ENCODE data around the gene COMMD7.

The COMMD7 gene

DNA sequence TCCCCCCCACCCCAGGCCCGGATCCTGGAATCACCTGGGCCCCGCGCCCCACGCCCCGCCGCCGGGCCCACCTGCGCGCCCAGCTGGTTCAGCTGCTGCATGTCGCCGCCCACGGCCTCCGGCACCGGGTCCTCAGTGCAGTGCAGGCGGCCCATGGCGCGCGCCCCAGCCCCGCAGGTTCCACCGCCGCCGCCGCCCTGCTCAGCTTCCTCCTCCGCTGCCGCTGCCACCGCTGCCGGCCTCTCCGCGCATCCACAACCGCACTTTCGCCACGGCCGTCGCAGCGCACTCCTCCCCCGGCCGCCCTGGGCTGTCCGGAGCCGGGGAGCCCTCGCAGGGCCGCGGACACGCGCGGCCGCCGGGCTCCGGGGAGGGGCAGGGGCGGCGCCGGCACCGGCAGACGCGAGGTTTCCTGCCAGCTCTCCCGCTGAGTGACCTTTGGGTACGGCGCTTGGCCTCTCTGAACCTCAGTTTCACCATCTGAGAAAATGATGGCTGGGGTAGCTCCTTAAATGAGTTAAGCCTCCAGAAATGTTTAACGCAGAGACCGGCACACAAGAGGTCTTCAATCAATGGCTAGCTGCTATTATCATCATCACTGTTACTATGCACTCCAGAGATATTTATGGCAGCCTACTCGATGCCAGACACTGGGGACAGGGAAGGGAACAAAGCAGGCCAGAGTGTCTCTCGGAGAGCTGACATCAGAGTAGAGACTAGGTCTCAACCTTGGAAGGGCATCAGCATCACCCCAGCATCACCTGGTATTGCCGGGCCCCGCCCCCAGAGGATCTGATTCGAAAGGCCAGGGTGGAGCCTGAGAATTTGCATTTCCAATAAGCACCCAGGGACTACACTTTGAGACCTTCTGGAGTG, at the start of gene COMMD7:
Gene COMMD7, minus strand, starts transcription at position 231 of the 876 bp plus-strand sequence. Its CDS starts 76 bp downstream, at position 155.
- TF ChIP-seq, protein P1, sequence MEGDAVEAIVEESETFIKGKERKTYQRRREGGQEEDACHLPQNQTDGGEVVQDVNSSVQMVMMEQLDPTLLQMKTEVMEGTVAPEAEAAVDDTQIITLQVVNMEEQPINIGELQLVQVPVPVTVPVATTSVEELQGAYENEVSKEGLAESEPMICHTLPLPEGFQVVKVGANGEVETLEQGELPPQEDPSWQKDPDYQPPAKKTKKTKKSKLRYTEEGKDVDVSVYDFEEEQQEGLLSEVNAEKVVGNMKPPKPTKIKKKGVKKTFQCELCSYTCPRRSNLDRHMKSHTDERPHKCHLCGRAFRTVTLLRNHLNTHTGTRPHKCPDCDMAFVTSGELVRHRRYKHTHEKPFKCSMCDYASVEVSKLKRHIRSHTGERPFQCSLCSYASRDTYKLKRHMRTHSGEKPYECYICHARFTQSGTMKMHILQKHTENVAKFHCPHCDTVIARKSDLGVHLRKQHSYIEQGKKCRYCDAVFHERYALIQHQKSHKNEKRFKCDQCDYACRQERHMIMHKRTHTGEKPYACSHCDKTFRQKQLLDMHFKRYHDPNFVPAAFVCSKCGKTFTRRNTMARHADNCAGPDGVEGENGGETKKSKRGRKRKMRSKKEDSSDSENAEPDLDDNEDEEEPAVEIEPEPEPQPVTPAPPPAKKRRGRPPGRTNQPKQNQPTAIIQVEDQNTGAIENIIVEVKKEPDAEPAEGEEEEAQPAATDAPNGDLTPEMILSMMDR (IDR thresholded peaks at IDR 0.05; ENCODE audit: low read depth, low read length), result no peak
- H3K4me3 ChIP-seq (ENCODE audit: low read depth, low read length), result peak within 1 kb of the TSS; percentile 73

DNA sequence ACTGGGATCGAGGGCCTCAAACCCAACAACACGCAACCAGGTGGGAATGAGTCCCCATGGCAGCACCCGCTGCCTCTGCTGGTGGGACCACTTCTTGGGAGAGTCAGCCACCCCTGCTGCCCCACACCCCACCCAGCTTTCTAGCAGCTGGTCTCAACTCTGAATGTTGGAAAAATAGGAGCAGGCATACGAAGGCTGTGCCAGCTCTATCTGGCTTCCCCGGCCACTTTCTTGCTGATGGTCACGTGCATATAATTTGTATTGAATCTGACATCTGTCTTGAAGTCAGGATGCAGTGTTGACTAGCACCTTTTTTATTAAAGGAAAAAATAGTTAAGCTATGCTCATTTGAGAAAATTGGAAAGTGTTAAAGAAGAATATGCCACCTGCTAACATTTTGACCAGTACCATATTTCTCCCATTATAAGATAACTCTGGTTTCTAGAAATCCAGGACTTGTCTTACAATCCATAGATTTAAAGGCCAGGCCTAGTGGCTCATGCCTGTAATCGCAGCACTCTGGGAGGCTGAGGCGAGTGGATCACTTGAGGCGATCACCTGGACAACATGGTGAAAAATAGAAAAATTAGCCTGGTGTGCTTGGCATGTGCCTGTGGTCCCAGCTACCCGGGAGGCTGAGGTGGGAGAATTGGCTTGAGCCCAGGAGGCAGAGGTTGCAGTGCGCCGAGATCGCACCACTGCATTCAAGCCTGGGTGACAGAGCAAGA, 49.6 kb upstream of the COMMD7 start:
- H3K4me3 ChIP-seq (ENCODE audit: low read depth, low read length), result no peak overlapping the region
- TF ChIP-seq, protein P1 (IDR thresholded peaks at IDR 0.05; ENCODE audit: low read depth, low read length), result no peak

DNA sequence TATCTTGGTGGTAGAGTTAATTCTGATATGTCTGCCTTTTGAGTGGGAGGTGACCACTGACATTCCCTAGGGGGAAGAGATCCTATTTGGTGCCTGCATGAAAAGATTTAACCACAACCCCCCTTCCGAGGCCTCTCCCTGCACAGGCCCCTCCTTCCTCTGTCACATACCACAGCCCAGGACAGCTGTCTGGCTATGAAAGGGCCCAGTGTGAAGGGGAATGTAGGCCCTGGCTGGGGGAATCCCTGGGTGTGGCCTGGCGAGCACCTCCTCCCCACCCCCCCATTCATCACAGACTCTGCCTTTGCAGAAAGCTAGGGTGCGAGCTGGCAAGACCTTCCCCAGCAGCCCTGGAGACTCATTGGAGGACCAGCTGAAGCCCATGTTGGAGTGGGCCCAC, 49.0 kb upstream of the COMMD7 start:
- no peak overlapping the region for H3K4me3 ChIP-seq (ENCODE audit: low read depth, low read length)

DNA sequence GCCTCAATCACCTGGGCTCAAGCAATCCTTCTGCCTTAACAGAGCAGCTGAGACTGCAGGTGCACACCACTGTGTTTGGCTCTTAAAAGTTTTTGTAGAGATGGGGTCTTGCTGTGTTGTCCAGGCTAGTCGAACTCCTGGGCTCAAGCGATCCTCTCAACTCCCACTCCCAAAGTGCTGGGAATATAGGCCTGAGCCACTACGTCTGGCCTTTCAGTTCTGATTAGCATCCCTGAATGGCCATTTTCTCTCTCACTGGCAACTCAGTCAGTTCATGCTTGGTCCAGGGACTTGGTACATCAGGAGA, 47.4 kb upstream of the COMMD7 start:
- TF ChIP-seq, protein P1 (IDR thresholded peaks at IDR 0.05; ENCODE audit: low read depth, low read length), result no peak
- H3K4me3 ChIP-seq (ENCODE audit: low read depth, low read length), result no peak overlapping the region

More for the DNA sequence above, 49.0 kb upstream of the COMMD7 start:
- TF ChIP-seq, protein P1 (IDR thresholded peaks at IDR 0.05; ENCODE audit: low read depth, low read length), result no peak

DNA sequence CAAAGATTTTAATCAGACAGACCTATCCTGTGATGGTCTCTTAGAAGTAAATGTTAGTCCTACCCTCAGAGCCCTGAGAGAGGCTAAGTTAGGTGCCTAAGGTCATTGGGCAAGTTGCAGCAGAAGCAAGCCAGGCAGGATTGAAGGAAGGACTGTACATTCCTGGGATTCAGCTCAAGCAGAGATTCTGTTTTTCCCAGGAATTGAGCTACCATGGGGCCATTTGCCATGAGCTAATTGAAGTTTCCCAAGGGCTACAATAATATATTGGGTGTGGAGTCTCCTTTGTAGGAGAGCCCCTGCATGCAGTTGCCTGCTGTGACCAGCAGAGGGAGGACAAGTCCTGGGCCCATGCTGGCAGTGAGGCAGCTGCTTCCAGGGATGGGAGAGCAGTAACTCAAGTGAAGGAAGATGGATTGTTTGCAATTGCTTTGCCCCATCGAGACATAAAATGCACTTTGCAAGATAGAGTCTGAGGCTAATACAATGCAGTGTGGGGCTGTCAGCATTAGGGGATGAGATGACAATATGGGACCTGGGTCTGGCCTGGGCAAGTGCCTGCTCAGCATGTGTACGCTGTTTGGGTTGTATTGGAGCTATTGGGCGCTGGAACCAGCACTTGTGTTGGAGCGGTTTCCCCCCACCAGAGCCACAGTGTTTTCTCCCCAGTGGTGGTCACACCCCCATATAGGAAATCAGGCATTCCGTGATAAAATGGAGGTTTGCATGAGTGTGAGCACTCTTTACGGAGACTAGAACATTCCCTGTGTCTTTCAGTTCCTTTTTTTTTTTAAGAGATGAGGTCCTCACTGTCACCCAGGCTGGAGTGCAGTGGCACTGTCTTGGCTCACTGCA, 46.9 kb upstream of the COMMD7 start:
- TF ChIP-seq, protein P1 (IDR thresholded peaks at IDR 0.05; ENCODE audit: low read depth, low read length), result peak; percentile 100
- H3K4me3 ChIP-seq (ENCODE audit: low read depth, low read length), result no peak overlapping the region

DNA sequence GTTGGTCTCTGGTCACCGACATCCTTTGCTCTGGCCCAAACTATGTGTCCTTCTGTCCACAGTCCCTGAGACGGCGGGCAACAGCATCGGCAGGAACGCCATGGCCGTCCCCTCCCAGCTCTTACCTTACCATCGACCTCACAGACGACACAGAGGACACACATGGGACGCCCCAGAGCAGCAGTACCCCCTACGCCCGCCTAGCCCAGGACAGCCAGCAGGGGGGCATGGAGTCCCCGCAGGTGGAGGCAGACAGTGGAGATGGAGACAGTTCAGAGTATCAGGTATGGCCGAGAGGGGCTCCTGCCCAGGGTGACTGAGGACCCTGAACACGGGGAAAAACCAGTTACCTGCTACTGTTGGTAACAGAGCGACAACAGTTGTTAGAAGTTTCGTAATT, 43.9 kb upstream of the COMMD7 start:
- H3K4me3 ChIP-seq (ENCODE audit: low read depth, low read length), result no peak overlapping the region
- TF ChIP-seq, protein P1 (IDR thresholded peaks at IDR 0.05; ENCODE audit: low read depth, low read length), result no peak

Data from WI38 (cell line).